Measurements from ENCODE around the gene NDFIP1. TPM values are rescaled to one million over a fixed set of nuclear protein-coding genes. Genes with fewer than 3 reads are reported as not detected.

Gene NDFIP1
- total RNA-seq, 1 experiment from 2014 or later, result 26.6 TPM

DNA sequence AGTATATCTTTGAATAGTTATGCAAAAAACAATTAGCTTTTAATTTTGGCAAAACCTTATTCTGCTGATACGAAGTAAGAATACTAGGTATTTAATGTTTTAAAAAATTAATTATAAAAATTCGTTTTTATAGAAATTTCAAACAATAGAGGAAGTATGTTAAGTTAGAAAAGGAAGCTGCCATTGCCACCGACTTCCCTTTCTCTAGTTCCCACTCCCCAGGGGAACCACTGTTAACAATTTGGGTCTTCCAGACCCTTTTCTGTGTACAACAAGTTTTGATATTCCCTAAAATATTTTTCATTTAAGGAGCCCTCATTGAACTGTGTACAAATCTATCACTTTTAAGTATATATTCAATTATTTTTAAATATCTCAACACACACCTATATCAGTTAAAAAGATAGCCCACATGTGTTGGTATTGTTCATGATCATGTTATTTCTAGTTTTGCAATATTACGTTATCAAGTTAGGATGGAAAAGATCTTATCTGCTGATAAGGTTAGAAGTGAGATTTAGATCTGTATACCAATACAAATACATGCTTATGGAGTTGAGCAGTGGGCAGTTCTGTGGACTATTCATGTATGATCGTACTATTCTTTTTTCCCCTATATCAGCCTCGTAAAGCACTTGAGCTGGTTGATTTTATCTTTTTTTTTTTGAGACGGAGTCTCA lies 25.9 kb downstream of the NDFIP1 start:
- no peak overlapping the region for H3K9ac ChIP-seq (ENCODE audit: extremely low read depth, insufficient read length, low read length)
- no peak overlapping the region for H4K91ac ChIP-seq (ENCODE audit: insufficient read length, low read depth, low read length)
- H3K36me3 Mint-ChIP-seq (ENCODE audit: insufficient read depth in 1 of 3, low read depth in 3 of 3), result peaks cover 7 to 30% (median 15%) of the 10 kb centered on the region in 3 experiments; a peak in 6 of 7 replicates
- no peak overlapping the region for H3K18ac ChIP-seq (ENCODE audit: insufficient read length, low read depth, low read length)
- H2BK12ac ChIP-seq (ENCODE audit: insufficient read length, low read depth, low read length), result no peak overlapping the region
- H3K4me3 Mint-ChIP-seq, result no peak overlapping the region
- DNase-seq, result no peak
- no peak overlapping the region for H2BK20ac ChIP-seq (ENCODE audit: low read depth, low read length, poor library complexity, severe bottlenecking)
- WGBS (ENCODE audit: extremely low coverage, insufficient read length, low lambda C conversion rate), result no CpG with 5 or more reads among the region's 7 CpGs
- H2BK5ac ChIP-seq (ENCODE audit: insufficient read length, low read length), result no peak overlapping the region
- H3T11ph ChIP-seq (ENCODE audit: low read length), result no peak overlapping the region
- H2AK5ac ChIP-seq (ENCODE audit: insufficient read length, low read length), result no peak overlapping the region
- no peaks in the 10 kb centered on the region for H3K9me3 ChIP-seq (ENCODE audit: control insufficient read depth, low read depth, low read length)
- H3K4me2 ChIP-seq (ENCODE audit: insufficient read depth, insufficient read length, low read length), result no peak overlapping the region
- H3K27ac ChIP-seq (ENCODE audit: insufficient read length, low read depth, low read length), result no peak overlapping the region
- H3K4ac ChIP-seq (ENCODE audit: low read depth, low read length), result no peak overlapping the region
- H3K27ac Mint-ChIP-seq, result no peak overlapping the region
- no peak overlapping the region for H3K56ac ChIP-seq (ENCODE audit: insufficient read length, low read depth, low read length)
- no peaks in the 10 kb centered on the region for H3K27me3 ChIP-seq (ENCODE audit: insufficient read depth, low read length)
- H3K14ac ChIP-seq (ENCODE audit: insufficient read depth, low read length), result no peak overlapping the region
- H2BK120ac ChIP-seq (ENCODE audit: low read depth, low read length, poor library complexity, severe bottlenecking), result no peak overlapping the region
- no peaks in the 10 kb centered on the region for H3K23me2 ChIP-seq (ENCODE audit: insufficient read length, low read depth, low read length, poor library complexity, severe bottlenecking)
- no peak overlapping the region for H2BK15ac ChIP-seq (ENCODE audit: low read depth, low read length)
- no peaks in the 10 kb centered on the region for H3K27me3 Mint-ChIP-seq (ENCODE audit: low read depth)
- H2AFZ ChIP-seq (ENCODE audit: low read length), result no peak overlapping the region
- H4K5ac ChIP-seq (ENCODE audit: insufficient read length, low read depth, low read length), result no peak overlapping the region
- H3K4me1 ChIP-seq (ENCODE audit: insufficient read depth, low read length), result no peaks in the 10 kb centered on the region
- H3K4me1 Mint-ChIP-seq, result peaks cover 0 to 3% of the 10 kb centered on the region in 2 experiments; a peak in 1 of 4 replicates
- TF ChIP-seq, protein P1, sequence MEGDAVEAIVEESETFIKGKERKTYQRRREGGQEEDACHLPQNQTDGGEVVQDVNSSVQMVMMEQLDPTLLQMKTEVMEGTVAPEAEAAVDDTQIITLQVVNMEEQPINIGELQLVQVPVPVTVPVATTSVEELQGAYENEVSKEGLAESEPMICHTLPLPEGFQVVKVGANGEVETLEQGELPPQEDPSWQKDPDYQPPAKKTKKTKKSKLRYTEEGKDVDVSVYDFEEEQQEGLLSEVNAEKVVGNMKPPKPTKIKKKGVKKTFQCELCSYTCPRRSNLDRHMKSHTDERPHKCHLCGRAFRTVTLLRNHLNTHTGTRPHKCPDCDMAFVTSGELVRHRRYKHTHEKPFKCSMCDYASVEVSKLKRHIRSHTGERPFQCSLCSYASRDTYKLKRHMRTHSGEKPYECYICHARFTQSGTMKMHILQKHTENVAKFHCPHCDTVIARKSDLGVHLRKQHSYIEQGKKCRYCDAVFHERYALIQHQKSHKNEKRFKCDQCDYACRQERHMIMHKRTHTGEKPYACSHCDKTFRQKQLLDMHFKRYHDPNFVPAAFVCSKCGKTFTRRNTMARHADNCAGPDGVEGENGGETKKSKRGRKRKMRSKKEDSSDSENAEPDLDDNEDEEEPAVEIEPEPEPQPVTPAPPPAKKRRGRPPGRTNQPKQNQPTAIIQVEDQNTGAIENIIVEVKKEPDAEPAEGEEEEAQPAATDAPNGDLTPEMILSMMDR (conservative IDR thresholded peaks at IDR 0.05), result no peak
- H3K79me1 ChIP-seq (ENCODE audit: insufficient read depth, low read depth, low read length, poor library complexity, severe bottlenecking), result no peaks in the 10 kb centered on the region
- H4K8ac ChIP-seq (replicated peaks; ENCODE audit: insufficient read length, low read depth, low read length), result no peak overlapping the region
- H3K23ac ChIP-seq (ENCODE audit: insufficient read length, low read depth, low read length), result no peak overlapping the region
- H3K79me2 ChIP-seq (ENCODE audit: insufficient read depth, low read length), result no peaks in the 10 kb centered on the region
- H4K20me1 ChIP-seq (ENCODE audit: control insufficient read depth, insufficient read depth, insufficient read length), result no peaks in the 10 kb centered on the region
- H3K9me3 Mint-ChIP-seq, result no peaks in the 10 kb centered on the region

All from H9 (cell line).